22Rv1 (cell line): ENCODE results near the gene ATP1A1.

Experiments used
- CTCF ChIP-seq: fragments of 450-650 bp; IDR thresholded peaks from 2 replicates; pipeline ENCODE4 v1.5.1; 2017; ENCODE audit warnings: mild to moderate bottlenecking
- ZFX ChIP-seq: fragments of 450-650 bp; IDR thresholded peaks from 2 replicates; pipeline ENCODE4 v1.6.1; 2017; ENCODE audit warnings: antibody characterized with exemption, borderline replicate concordance

GRCh38 chr1:116376729-116377086, 3.7 kb downstream of the ATP1A1 start:
- TF ChIP-seq CTCF (no peak), ZFX (no peak)
